Effector CD4-positive, alpha-beta T cell (primary cell): ENCODE results near the gene PIN1.
"Not testable (repeated sequence)": the region's sequence is repeated elsewhere in the genome, so short reads cannot be mapped to it uniquely, and the experiment has no call there.

Experiments
- DNase-seq: peaks from one replicate; pipeline ENCODE4 v3.0.0-alpha.2; 2020
- total RNA-seq: gene quantifications from one replicate; lab custom pipeline; 2026; lab: John Stamatoyannopoulos, UW

PIN1 gene
- total RNA-seq, result 40.0 reads per million, percentile 63 among the genes with 10 or more reads in this experiment

DNA sequence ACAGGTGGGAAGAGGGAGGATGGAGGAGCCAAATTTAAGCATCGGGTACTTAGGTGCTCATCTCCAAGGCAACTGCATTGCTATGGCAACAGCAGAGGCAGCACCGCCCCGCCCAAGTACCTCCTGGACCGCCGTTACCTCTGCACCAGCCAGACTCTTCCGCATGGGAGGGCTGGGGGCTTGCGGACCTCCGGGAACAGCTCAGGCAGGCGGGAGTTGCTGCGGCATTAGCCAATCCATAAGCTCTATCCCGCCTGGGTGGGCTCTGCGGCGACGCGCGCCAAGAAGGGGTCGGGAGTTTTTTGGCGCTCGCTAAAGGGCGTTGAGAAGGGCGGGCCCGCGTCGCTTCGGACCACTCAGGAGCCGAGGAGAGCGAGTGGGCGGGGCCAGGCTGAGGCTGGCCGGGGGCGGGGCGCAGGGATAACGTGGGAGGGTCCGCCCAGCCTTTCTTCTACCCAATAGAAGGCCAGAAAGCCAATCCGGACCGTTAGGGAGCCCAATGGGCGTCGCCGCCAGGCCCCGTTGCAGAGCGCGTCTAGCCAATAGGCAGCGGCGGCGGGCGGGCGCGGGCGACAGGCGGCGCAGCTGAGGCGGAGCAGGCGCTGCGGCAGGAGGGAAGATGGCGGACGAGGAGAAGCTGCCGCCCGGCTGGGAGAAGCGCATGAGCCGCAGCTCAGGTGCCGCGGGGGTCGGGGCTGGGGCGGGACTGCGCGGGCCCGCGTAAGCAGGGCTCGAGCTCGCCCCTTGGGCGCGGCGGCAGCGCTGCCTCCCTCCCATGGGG lies at the start of gene PIN1:
Gene PIN1 (plus strand): TSS at position 593 of the 781 bp plus-strand sequence. CDS start 27 bp downstream, at position 620.
- peak; percentile 98 for DNase-seq

GRCh38 chr19:9785367-9786331 lies 49.5 kb upstream of the PIN1 start:
- peak; percentile 92 for DNase-seq

DNA sequence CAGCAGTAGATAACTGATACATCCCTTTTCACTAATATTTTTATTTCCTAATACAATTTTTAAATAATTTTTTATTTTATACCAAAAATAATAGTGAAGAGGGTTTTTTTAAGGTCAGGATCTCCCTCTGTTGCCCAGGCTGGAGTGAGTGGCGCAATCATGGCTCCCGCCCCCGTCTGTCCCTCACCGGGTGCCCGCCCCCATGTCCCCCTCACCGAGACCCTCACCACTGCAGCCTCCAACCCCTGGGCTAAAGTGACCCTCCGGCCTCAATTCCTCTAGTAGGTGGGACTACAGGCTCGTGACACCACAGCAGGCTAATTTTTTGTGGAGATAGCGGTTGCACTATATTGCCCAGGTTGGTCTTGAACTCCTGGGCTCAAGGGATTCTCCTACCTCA lies 48.8 kb upstream of the PIN1 start:
- DNase-seq, result no peak

DNA sequence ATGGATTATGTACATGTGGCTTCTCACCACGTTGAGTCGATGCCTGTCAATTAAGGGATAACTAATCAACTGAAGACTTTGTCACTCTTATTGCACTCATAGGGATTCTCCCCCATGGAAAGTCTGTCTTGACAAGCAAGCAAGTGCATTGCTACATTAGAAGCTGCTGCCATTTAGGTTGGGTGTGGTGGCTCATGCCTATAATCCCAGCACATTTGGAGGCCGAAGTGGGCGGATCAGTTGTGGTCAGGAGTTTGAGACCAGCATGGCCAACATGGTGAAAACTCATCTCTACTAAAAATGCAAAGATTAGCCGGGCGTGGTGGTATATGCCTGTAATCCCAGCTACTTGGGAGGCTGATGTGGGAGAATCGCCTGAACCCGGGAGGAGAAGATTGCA lies 48.3 kb upstream of the PIN1 start:
- DNase-seq, result no peak

DNA sequence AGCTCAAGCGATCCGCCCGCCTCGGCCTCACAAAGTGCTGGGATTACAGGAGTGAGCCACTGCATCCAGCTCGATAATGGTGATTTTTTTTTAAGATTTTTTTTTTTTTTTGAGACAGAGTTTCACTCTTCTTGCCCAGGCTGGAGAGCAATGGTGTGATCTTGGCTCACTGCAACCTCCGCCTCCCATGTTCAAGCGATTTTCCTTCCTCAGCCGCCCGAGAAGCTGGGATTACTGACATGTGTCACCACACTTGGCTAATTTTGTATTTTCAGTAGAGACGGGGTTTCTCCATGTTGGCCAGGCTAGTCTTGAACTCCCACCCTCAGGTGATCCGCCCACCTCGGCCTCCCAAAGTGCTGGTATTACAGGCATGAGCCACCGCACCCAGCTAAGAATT lies 46.5 kb upstream of the PIN1 start:
- not testable (repeated sequence) for DNase-seq

- DNase-seq, result no peak
Observed at GRCh38 chr19:9789066-9789465, 46.1 kb upstream of the PIN1 start.

GRCh38 chr19:9789579-9789978 lies 45.5 kb upstream of the PIN1 start:
- not testable (repeated sequence) for DNase-seq

DNA sequence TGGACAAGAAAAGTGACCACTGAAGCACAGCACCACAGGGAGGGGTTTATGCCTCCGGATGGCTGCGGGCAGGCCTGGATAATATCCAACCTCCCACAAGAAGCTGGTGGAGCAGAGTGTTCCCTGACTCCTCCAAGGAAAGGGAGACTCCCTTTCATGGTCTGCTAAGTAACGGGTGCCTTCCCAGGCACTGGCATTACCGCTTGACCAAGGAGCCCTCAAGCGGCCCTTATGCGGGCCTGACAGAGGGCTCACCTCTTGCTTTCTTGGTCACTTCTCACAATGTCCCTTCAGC lies 44.1 kb upstream of the PIN1 start:
- DNase-seq, result not testable (repeated sequence)

DNA sequence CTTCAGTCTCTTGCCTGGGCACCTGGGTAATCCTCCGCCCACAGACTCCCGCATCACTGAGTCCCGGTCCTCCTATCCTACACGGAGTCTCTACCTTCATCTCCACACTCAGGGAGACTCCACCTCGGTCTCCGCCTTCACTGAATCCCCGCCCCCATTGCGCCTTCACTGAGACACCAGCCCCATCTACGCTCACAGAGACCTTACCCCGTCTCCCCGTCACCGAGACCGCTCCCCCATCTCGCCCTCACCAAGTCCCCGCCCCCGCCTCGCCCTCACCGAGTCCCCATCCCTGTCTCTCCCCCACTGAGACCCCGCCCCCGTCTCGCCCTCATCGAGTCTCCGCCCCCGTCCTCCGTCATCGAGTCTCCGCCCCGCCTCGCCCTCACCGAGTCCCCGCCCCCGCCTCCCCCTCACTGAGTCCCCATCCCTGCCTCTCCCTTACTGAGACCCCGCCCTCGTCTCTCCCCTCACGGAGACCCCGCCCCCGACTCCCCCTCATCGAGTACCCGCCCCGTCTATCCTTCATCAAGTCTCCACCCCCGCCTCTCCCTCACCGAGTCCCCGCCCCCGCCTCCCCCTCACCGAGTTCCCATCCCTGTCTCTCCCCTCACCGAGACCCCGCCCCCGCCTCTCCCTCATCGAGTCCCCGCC lies 43.4 kb upstream of the PIN1 start:
- peak; percentile 91 for DNase-seq

DNA sequence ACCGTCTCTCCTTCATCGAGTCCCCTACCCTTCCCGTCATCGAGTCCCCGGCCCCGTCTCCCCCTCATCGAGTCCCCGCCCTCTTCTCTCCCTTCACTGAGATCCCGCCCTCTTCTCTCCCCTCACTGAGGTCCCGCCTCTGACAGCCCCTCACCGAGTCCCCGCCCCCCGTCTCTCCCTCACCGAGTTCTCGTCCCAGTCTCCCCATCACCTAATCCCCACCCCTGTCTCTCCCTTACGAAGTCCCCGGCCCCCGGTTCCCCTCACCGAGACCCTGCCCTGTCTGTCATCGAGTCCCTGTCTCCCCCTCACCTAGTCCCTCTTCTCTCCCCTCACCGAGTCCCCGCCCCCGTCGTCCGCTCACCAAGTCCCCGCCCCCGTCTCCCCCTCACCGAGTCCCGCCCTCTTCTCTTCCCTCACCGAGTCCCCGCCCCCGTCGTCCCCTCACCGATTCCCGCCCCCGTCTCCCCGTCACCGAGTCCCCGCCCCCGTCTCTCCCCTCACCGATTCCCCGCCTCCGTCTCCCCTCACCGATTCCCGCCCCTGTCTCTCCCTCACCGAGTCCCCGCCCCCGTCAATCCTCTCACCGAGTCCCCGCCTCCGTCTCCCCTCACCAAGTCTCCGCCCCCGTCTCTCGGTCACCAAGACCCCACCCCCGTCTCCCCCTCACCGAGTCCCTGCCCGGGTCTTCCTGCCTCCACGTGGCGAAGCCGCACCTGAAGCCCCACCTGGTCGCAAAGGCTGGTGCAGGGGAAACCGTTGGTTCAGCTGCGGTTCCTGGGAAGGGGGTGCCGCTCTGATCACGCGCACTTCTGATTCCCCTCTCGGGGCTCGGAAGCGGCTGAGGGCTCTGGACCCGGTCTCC lies 42.7 kb upstream of the PIN1 start:
- peak; percentile 89 for DNase-seq

GRCh38 chr19:9793071-9793591 lies 42.0 kb upstream of the PIN1 start:
- peak; percentile 47 for DNase-seq

DNA sequence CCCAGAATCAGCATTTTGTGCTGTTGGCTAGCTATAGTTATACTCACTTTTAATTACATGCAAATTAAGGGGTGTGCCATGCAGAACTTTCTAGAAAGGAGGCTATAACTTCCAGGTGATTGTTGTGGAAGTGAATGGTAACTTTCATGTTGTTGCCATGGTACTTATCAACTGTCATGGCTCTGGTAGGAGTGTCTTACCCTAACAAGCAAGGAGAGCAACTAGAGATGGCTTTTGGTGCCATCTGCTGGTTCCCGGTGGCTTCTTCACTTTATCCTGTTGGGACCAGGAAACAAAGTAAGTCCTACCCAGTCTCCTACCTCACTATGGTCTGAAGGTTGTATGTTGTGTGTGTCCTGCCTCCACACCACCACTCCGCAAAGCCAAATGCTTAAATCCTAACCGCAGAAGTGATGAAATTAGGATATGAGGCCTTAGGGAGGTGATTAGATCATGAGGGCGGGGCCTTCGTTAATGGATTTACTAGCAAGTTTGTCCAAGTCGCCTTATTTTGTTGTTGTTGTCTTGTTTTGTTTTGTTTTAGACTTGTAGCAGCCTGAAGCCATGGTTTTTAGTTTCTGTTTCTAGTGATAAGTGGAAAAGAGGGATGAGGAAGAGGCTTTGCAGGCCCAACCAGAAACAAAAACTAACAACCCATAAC lies 38.9 kb upstream of the PIN1 start:
- DNase-seq, result peak; percentile 81

GRCh38 chr19:9797871-9798270 lies 37.2 kb upstream of the PIN1 start:
- DNase-seq, result no peak

DNA sequence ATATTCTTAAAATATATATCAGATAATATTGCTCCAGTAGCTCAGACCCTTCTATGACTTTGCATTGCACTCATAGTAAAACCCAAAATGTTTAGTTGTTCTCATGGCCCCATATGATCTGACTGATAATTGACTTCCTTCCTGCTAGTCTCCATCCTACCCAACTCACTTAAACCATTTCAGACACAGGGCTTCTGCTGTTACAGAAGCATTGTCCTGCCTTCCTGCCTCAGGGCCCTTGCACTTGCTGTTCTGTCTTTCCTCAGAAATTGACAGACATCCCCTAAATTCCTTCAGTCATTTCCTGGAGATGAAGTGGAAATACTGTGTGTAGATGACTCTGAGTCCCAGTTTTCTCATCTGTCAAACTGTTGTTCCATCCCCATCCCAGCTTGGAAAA lies 36.0 kb upstream of the PIN1 start:
- DNase-seq, result no peak

- DNase-seq, result no peak
Observed at GRCh38 chr19:9801976-9802375, 33.1 kb upstream of the PIN1 start.

- DNase-seq, result no peak
Observed at GRCh38 chr19:9806803-9807202, 28.3 kb upstream of the PIN1 start.

- DNase-seq, result no peak
Observed at GRCh38 chr19:9808855-9809824, 26.0 kb upstream of the PIN1 start.

- DNase-seq, result no peak
Observed at GRCh38 chr19:9811139-9811538, 24.0 kb upstream of the PIN1 start.

DNA sequence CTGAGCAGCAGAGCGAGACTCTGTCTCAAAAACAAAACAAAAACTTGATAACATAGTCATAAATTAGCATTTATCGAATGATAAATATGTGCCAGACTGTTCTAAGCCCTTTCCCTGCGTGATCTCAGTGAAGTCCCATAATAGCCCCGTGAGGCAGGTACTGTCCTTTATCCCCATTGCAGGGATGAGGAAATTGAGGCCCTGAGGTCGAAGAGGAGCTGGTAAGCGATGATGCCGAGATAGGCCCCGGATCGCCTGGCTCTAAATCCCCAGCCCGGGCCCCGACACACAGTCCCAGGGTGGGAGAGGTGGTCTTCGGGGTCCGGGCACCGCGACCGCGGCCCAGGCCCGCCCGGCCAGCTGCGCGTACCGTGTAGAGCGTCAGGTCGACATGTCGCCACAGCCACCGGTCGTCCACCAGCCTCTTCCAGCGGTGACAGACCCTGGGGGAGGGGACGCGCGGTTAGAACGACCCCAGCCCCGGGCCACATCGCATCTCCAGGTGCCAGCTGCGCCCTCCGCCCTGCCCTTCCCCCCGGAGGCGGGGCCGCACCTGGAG lies 16.9 kb upstream of the PIN1 start:
- no peak for DNase-seq
